DOHH2 (cell line): ENCODE results near the gene C16orf89.
A peak's percentile ranks its signal among the peaks of the same experiment; 100 is the strongest.

Source experiments
- H3F3A ChIP-seq: fragments of 200-600 bp; sonication (generic), shearing (Covaris generic); 2 replicates; pipeline ENCODE4 v1.6.0; 2016; ENCODE audit warnings: antibody characterized with exemption, mild to moderate bottlenecking; ENCODE audit not compliant: control insufficient read depth, insufficient read depth
- H3K27ac ChIP-seq: fragments of 200-600 bp; sonication (generic); 2 replicates; pipeline ENCODE4 v1.5.1; 2014; ENCODE audit warnings: low read depth, mild to moderate bottlenecking, low read length, moderate library complexity
- H3K27me3 ChIP-seq: fragments of 200-600 bp; sonication (generic); 2 replicates; pipeline ENCODE4 v1.6.1; 2014; ENCODE audit warnings: mild to moderate bottlenecking, low read length, mixed read lengths; ENCODE audit not compliant: control insufficient read depth
- H3K36me3 ChIP-seq: fragments of 200-600 bp; sonication (generic); 2 replicates; pipeline ENCODE4 v1.6.1; 2014; ENCODE audit warnings: mild to moderate bottlenecking, low read length, moderate library complexity, mixed read lengths; ENCODE audit not compliant: control insufficient read depth
- H3K4me1 ChIP-seq: fragments of 200-600 bp; sonication (generic); 2 replicates; pipeline ENCODE4 v1.6.1; 2014; ENCODE audit warnings: mild to moderate bottlenecking, low read length, mixed read lengths; ENCODE audit not compliant: control insufficient read depth
- H3K4me2 ChIP-seq: fragments of 200-600 bp; sonication (generic); 2 replicates; pipeline ENCODE4 v1.6.0; 2014; ENCODE audit warnings: mild to moderate bottlenecking, low read length, moderate library complexity
- H3K4me3 ChIP-seq: fragments of 200-600 bp; sonication (generic); 2 replicates; pipeline ENCODE4 v1.5.1; 2014; ENCODE audit warnings: mild to moderate bottlenecking, low read length, mixed read lengths
- H3K79me2 ChIP-seq: fragments of 200-600 bp; sonication (generic); 2 replicates; pipeline ENCODE4 v1.6.1; 2014; ENCODE audit warnings: mild to moderate bottlenecking, low read length, mixed read lengths; ENCODE audit not compliant: control insufficient read depth
- H3K9me2 ChIP-seq: fragments of 200-600 bp; sonication (generic); replicated peaks from 2 replicates; pipeline ENCODE4 v1.6.1; 2014; ENCODE audit warnings: mild to moderate bottlenecking, low read length, mixed read lengths; ENCODE audit not compliant: control insufficient read depth
- H3K9me3 ChIP-seq: fragments of 200-600 bp; sonication (generic); 2 replicates; pipeline ENCODE4 v1.6.1; 2014; ENCODE audit warnings: antibody characterized with exemption, low read length, mixed read lengths; ENCODE audit not compliant: control insufficient read depth, insufficient read depth
- H4K20me1 ChIP-seq: fragments of 200-600 bp; sonication (generic); 2 replicates; pipeline ENCODE4 v1.6.0; 2014; ENCODE audit warnings: low read depth, mild to moderate bottlenecking, antibody characterized with exemption, low read length, moderate library complexity; ENCODE audit not compliant: control insufficient read depth, insufficient read depth
- CTCF ChIP-seq: fragments of 200-600 bp; sonication (generic); IDR thresholded peaks from one replicate; pipeline ENCODE4 v1.5.1; 2014; ENCODE audit warnings: antibody characterized with exemption, mild to moderate bottlenecking, low read depth, low read length; ENCODE audit not compliant: poor library complexity, severe bottlenecking
- EZH2phosphoT487 ChIP-seq: fragments of 200-600 bp; sonication (generic); IDR thresholded peaks from 2 replicates; pipeline ENCODE4 v1.6.1; 2017; ENCODE audit warnings: borderline replicate concordance, mild to moderate bottlenecking, antibody characterized with exemption, low read length, moderate library complexity, mixed read lengths

Gene C16orf89

GRCh38 chr16:5056352-5056751 lies 9.4 kb downstream of the C16orf89 start:
- Histone ChIP-seq H3K27ac (no peak overlapping the region), H3K4me2 (no peak overlapping the region), H4K20me1 (no peaks in the 10 kb centered on the region), H3K79me2 (no peaks in the 10 kb centered on the region), H3F3A (no peaks in the 10 kb centered on the region), H3K27me3 (no peaks in the 10 kb centered on the region), H3K36me3 (no peaks in the 10 kb centered on the region), H3K4me1 (no peaks in the 10 kb centered on the region), H3K9me3 (no peaks in the 10 kb centered on the region), H3K9me2 (no peaks in the 10 kb centered on the region), H3K4me3 (no peak overlapping the region)
- TF ChIP-seq EZH2phosphoT487 (no peak), CTCF (peak; percentile 81)

DNA sequence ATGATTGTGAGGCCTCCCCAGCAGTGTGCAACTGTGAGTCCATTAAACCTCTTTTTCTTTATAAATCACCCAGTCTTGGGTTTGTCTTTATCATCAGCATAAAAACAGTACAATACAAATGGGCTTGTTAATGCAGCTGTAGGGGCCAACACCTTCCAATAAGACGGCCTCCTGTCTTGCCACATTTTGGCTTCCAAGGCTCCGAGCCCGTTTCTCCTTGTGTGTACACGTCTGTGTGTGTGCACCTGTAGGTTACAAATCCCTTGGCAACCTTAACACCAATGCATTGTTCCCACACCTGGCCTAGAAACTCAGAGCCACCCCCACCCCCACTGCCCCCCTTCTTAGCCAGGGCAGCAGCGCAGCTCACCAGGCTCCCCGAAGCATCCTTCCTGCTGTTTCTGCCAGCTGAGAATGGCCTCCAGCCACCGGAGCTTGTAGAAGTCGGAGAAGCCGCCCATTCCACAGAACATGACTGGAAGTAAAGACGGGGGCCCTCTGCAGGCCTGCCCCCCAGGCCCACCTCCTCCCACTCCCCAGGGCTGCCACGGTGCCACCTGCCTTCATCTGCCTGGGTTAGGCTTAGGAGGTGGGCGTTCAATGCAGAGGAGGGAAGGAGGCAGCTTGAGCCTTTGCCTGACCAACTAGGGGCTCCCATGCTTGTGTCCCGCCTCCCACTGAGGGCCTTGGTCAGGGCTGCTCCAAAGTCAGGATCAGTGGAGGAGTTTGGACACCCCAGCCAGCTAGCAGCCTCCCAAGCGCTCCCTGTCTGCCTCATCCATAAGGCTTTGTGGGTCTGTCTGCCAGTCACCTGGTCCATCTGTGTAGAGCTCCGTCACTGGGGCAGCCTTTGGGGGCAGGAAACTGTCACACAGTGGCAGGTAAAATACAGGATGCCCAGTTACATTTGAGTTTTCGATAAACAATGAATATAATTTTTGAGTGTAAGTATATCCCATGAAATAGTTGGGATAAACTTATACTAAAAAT lies 10.6 kb downstream of the C16orf89 start:
- H3K27ac ChIP-seq = no peak overlapping the region
- H3K79me2 ChIP-seq = no peaks in the 10 kb centered on the region
- no peaks in the 10 kb centered on the region for H3K9me3 ChIP-seq
- no peaks in the 10 kb centered on the region for H4K20me1 ChIP-seq
- H3K27me3 ChIP-seq = peaks cover 2% of the 10 kb centered on the region; the same call in 1 of the 2 replicates
- H3K4me1 ChIP-seq = no peaks in the 10 kb centered on the region
- no peak overlapping the region for H3K4me3 ChIP-seq
- H3F3A ChIP-seq = no peaks in the 10 kb centered on the region
- TF ChIP-seq EZH2phosphoT487 = no peak
- no peak for TF ChIP-seq CTCF
- no peaks in the 10 kb centered on the region for H3K9me2 ChIP-seq
- H3K36me3 ChIP-seq = no peaks in the 10 kb centered on the region
- no peak overlapping the region for H3K4me2 ChIP-seq

- Histone ChIP-seq H3K27me3 (peaks cover 14% of the 10 kb centered on the region; the same call in 1 of the 2 replicates), H3K4me1 (no peaks in the 10 kb centered on the region)
Measured at GRCh38 chr16:5046914-5047313, 18.8 kb downstream of the C16orf89 start.

More at GRCh38 chr16:5046914-5047313, 18.8 kb downstream of the C16orf89 start:
- Histone ChIP-seq H3K36me3 (no peaks in the 10 kb centered on the region), H3K4me3 (no peak overlapping the region), H3K9me3 (no peaks in the 10 kb centered on the region), H3F3A (no peaks in the 10 kb centered on the region), H3K27ac (no peak overlapping the region), H3K9me2 (no peaks in the 10 kb centered on the region), H3K4me2 (no peak overlapping the region), H4K20me1 (no peaks in the 10 kb centered on the region), H3K79me2 (no peaks in the 10 kb centered on the region)
- TF ChIP-seq CTCF (no peak), EZH2phosphoT487 (no peak)
